Measurements from ENCODE around the gene CCBE1. TPM values are rescaled to one million over a fixed set of nuclear protein-coding genes. Genes with fewer than 3 reads are reported as not detected.

The CCBE1 gene
- total RNA-seq = 1 to 10 TPM in 1 of 2 donors, under 1 TPM in 1; 1.00 to 2.9 TPM
- 2.2 TPM for polyA plus RNA-seq (2013, experiment 1 of 2)
- 3.4 TPM for polyA plus RNA-seq (2013, experiment 2 of 2)
- long read RNA-seq, experiment 1, partial matches to known transcripts = 0 of 1 reads
- long read RNA-seq, experiment 1, other reads (novel, unspliced or antisense) = 1 of 1 reads
- long read RNA-seq, experiment 2, full-length matches to known transcripts = 1 of 1 reads
- long read RNA-seq, experiment 2, partial matches to known transcripts = 0 of 1 reads
- long read RNA-seq, experiment 2, other reads (novel, unspliced or antisense) = 0 of 1 reads
- long read RNA-seq, experiment 3, full-length matches to known transcripts = 12 of 18 reads
- long read RNA-seq, experiment 3, partial matches to known transcripts = 1 of 18 reads
- long read RNA-seq, experiment 3, other reads (novel, unspliced or antisense) = 5 of 18 reads
- long read RNA-seq, experiment 4, partial matches to known transcripts = 0 of 1 reads
- long read RNA-seq, experiment 4, other reads (novel, unspliced or antisense) = 1 of 1 reads

DNA sequence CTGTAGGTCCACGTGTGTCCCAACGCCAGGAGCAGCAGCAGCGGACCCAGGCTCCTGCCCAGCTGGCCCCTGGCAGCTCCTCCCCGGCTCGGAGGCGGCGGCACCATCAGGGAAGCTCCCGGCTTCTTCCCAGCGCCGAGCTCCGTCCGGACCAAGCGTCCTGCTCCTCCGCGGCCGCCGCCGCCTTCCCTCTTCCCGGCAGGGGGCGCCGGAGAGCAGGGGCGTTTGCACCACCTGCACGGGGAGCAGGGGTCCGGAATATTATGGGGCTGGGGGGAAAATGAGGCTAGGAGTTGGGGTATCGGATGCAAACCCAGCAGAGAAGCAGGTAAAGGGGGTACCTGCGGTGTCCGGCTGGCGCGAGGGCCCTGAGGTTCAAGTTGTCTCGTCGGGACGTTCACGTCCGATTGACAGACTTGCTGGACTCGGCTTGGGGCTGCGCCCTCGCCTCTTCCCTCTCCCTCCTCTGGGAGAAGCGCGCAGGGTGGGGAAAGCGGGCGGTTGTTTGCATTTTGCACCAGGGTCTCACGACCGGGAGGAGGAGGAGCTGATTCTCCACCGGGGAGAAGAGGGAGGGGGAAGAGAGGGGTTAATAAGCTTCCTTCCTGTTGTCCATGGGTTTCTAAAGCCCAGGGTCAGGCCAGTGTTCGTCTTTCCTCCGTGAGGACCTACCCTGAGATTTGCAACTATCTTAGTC lies at the start of gene CCBE1:
Gene CCBE1 (minus strand): TSS at position 188 of the 697 bp plus-strand sequence.
- peaks cover 49% of the 10 kb centered on the region for H3K4me1 Mint-ChIP-seq
- no peak within 1 kb of the TSS for H3K9ac ChIP-seq (ENCODE audit: extremely low read depth, low read length, poor library complexity, severe bottlenecking)

DNA sequence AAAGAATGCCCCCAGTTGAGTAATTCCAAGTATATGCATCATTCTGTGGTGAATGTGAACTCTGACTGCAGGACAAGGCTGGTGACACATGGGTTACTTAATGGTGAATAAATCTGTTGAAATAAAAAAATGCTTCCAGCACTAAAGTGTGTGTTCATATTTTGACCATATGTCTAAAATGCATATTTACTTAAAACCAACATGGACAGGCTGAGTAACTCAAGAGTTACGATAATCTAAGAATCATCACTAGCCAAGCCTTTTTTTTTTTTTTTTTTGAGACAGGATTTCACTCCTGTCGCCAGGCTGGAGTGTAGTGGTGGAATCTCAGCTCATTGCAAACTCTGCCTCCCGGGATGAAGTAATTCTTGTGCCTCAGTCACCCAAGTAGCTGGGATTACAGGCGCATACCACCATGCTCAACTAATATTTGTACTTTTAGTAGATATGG lies 47.1 kb upstream of the CCBE1 start:
- Mint-ChIP-seq H3K36me3 (ENCODE audit: low read depth) (no peaks in the 10 kb centered on the region), H3K4me1 (peaks cover 5% of the 10 kb centered on the region), H3K27ac (no peak overlapping the region), H3K9me3 (no peaks in the 10 kb centered on the region), H3K4me3 (no peak overlapping the region), H3K27me3 (ENCODE audit: insufficient read depth) (peaks cover 39% of the 10 kb centered on the region)
- Histone ChIP-seq H3K27ac (ENCODE audit: low read depth, low read length) (no peak overlapping the region), H3K36me3 (ENCODE audit: control insufficient read depth, insufficient read depth, low read length) (no peaks in the 10 kb centered on the region), H3K9ac (ENCODE audit: extremely low read depth, low read length, poor library complexity, severe bottlenecking) (no peak overlapping the region), H3K4me1 (ENCODE audit: control insufficient read depth, insufficient read depth, low read length) (peaks cover 4% of the 10 kb centered on the region), H3K4me3 (ENCODE audit: low read length) (no peak overlapping the region), H3K27me3 (ENCODE audit: control insufficient read depth, insufficient read depth, low read length, poor library complexity, severe bottlenecking) (peaks cover 39% of the 10 kb centered on the region), H3K9me3 (ENCODE audit: control insufficient read depth, low read length) (peaks cover 6% of the 10 kb centered on the region)
- WGBS, 2 experiments (ENCODE audit: insufficient coverage in 1 of 2, insufficient read length in 1 of 2) = 87 to 93% methylated on average over 2 to 3 of the region's 4 CpGs
- no peak for DNase-seq
- TF ChIP-seq, protein P1, sequence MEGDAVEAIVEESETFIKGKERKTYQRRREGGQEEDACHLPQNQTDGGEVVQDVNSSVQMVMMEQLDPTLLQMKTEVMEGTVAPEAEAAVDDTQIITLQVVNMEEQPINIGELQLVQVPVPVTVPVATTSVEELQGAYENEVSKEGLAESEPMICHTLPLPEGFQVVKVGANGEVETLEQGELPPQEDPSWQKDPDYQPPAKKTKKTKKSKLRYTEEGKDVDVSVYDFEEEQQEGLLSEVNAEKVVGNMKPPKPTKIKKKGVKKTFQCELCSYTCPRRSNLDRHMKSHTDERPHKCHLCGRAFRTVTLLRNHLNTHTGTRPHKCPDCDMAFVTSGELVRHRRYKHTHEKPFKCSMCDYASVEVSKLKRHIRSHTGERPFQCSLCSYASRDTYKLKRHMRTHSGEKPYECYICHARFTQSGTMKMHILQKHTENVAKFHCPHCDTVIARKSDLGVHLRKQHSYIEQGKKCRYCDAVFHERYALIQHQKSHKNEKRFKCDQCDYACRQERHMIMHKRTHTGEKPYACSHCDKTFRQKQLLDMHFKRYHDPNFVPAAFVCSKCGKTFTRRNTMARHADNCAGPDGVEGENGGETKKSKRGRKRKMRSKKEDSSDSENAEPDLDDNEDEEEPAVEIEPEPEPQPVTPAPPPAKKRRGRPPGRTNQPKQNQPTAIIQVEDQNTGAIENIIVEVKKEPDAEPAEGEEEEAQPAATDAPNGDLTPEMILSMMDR (conservative IDR thresholded peaks at IDR 0.05) = no peak

More for the DNA sequence above, at the start of gene CCBE1:
- Histone ChIP-seq H3K9me3 (ENCODE audit: control insufficient read depth, low read length) (no peaks in the 10 kb centered on the region), H3K4me1 (ENCODE audit: control insufficient read depth, insufficient read depth, low read length) (peaks cover 16% of the 10 kb centered on the region), H3K4me3 (ENCODE audit: low read length) (peak within 1 kb of the TSS; percentile 78), H3K36me3 (ENCODE audit: control insufficient read depth, insufficient read depth, low read length) (no peaks in the 10 kb centered on the region), H3K27ac (ENCODE audit: low read depth, low read length) (no peak within 1 kb of the TSS), H3K27me3 (ENCODE audit: control insufficient read depth, insufficient read depth, low read length, poor library complexity, severe bottlenecking) (peaks cover 46% of the 10 kb centered on the region)
- peak within 1 kb of the TSS; percentile 48 for H3K27ac Mint-ChIP-seq
- no peaks in the 10 kb centered on the region for H3K9me3 Mint-ChIP-seq
- peak; percentile 97 for DNase-seq
- no peaks in the 10 kb centered on the region for H3K36me3 Mint-ChIP-seq (ENCODE audit: low read depth)
- peak within 1 kb of the TSS; percentile 48 for H3K4me3 Mint-ChIP-seq
- peaks cover 85% of the 10 kb centered on the region for H3K27me3 Mint-ChIP-seq (ENCODE audit: insufficient read depth)
- WGBS, 2 experiments (ENCODE audit: insufficient coverage in 1 of 2, insufficient read length in 1 of 2) = 0 to 2% methylated on average over 3 to 43 of the region's 46 CpGs
- TF ChIP-seq, protein P1 (conservative IDR thresholded peaks at IDR 0.05) = peak; percentile 100

DNA sequence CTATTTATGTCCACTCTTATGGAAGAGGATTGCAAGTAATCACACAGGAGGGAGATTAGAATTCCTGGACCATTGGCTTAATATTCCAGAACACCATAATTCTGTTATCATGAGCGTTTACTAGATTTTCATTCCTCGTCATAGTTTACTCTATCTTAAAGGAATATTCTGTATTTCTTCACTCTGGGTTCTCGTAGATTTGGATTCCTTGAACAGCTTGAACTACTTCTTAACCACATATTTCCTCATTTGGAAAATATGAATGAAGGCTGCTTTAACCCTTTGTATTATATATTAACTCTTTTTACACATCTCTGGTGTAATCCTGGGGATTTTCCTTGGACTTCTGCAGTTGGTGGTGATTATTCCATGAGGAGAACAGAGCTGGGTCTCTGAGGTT lies 46.3 kb upstream of the CCBE1 start:
- Mint-ChIP-seq H3K9me3 (peaks cover 6% of the 10 kb centered on the region), H3K4me1 (peaks cover 5% of the 10 kb centered on the region), H3K4me3 (no peak overlapping the region), H3K27ac (no peak overlapping the region), H3K36me3 (ENCODE audit: low read depth) (no peaks in the 10 kb centered on the region), H3K27me3 (ENCODE audit: insufficient read depth) (peaks cover 46% of the 10 kb centered on the region)
- Histone ChIP-seq H3K27ac (ENCODE audit: low read depth, low read length) (no peak overlapping the region), H3K4me1 (ENCODE audit: control insufficient read depth, insufficient read depth, low read length) (peaks cover 4% of the 10 kb centered on the region), H3K9ac (ENCODE audit: extremely low read depth, low read length, poor library complexity, severe bottlenecking) (no peak overlapping the region), H3K9me3 (ENCODE audit: control insufficient read depth, low read length) (peaks cover 6% of the 10 kb centered on the region), H3K36me3 (ENCODE audit: control insufficient read depth, insufficient read depth, low read length) (no peaks in the 10 kb centered on the region), H3K27me3 (ENCODE audit: control insufficient read depth, insufficient read depth, low read length, poor library complexity, severe bottlenecking) (peaks cover 43% of the 10 kb centered on the region), H3K4me3 (ENCODE audit: low read length) (no peak overlapping the region)
- DNase-seq = no peak
- TF ChIP-seq, protein P1 (conservative IDR thresholded peaks at IDR 0.05) = no peak
- 96 to 100% methylated on average over 2 to 3 of the region's 3 CpGs for WGBS, 2 experiments (ENCODE audit: insufficient coverage in 1 of 2, insufficient read length in 1 of 2)

Data from endodermal cell (in vitro differentiated cells).